ENCODE results near the gene SLC39A8.

GRCh38 chr4:102358128-102358527 is 12.8 kb upstream of the SLC39A8 start:
- TF ChIP-seq KDM1A (IDR thresholded peaks at IDR 0.05; ENCODE audit: low read depth) (no peak), CEBPB (IDR thresholded peaks at IDR 0.05) (no peak), MAFK (IDR thresholded peaks at IDR 0.05; ENCODE audit: partially characterized antibody) (no peak), CTCF (IDR thresholded peaks at IDR 0.05) (no peak), CBX2 (IDR thresholded peaks at IDR 0.05; ENCODE audit: borderline replicate concordance, low read depth) (no peak), POLR2A (IDR thresholded peaks at IDR 0.05; ENCODE audit: low read length) (no peak), EP300 (IDR thresholded peaks at IDR 0.05) (no peak), MYC (IDR thresholded peaks at IDR 0.05; ENCODE audit: borderline replicate concordance, low read length) (no peak), HOXA7 (CRISPR knock-in tag; IDR thresholded peaks at IDR 0.05) (no peak)
